ENCODE results near the gene ANXA2. TPM values are rescaled to one million over a fixed set of nuclear protein-coding genes. Genes with fewer than 3 reads are reported as not detected.

ANXA2 gene
- total and polyA plus RNA-seq, 2 experiments from 2014 or later, result 202 to 225 TPM

GRCh38 chr15:60390231-60390630 is 7.6 kb downstream of the ANXA2 start:
- Mint-ChIP-seq H3K4me3 (no peak overlapping the region), H3K36me3 (ENCODE audit: low read depth) (no peaks in the 10 kb centered on the region; the same call in 1 of the 3 replicates), H3K27me3 (ENCODE audit: insufficient read depth, low read depth, poor library complexity) (no peaks in the 10 kb centered on the region), H3K27ac (no peak overlapping the region), H3K9me3 (no peaks in the 10 kb centered on the region), H3K4me1 (peaks cover 46% of the 10 kb centered on the region)
- H3K4me2 ChIP-seq, result 0 out of 2 replicates have a peak overlapping the region, but pooled peaks have one; percentile 15
- no peak overlapping the region; the same call in 1 of the 2 replicates for H3K27ac ChIP-seq (ENCODE audit: low read depth)
- DNase-seq (ENCODE audit: low spot score), result no peak
- H3K4me1 ChIP-seq (ENCODE audit: insufficient read depth), result peaks cover 44% of the 10 kb centered on the region
- H2AFZ ChIP-seq, result no peak overlapping the region
- no peaks in the 10 kb centered on the region for H3K27me3 ChIP-seq (ENCODE audit: insufficient read depth)
- H3K36me3 ChIP-seq (ENCODE audit: insufficient read depth), result 0 out of 2 replicates have a peak, but pooled peaks cover under 1% of the 10 kb centered on the region
- no peaks in the 10 kb centered on the region for H3F3A ChIP-seq (replicated peaks; ENCODE audit: low read depth)
- no peaks in the 10 kb centered on the region for H3K9me2 ChIP-seq (ENCODE audit: insufficient read depth)
- peaks cover 95% of the 10 kb centered on the region for H3K79me2 ChIP-seq (replicated peaks; ENCODE audit: insufficient read depth)
- H3K4me3 ChIP-seq, result no peak overlapping the region
- TF ChIP-seq EZH2phosphoT487 (IDR thresholded peaks at IDR 0.05; ENCODE audit: unreplicated experiment) (no peak), CTCF (conservative IDR thresholded peaks at IDR 0.05; ENCODE audit: low read depth in 2 of 2) (no peak), ZNF462 (CRISPR knock-in tag; IDR thresholded peaks at IDR 0.05) (no peak), JUNB (IDR thresholded peaks at IDR 0.05; ENCODE audit: unreplicated experiment) (no peak)
- peaks cover 29% of the 10 kb centered on the region; the same call in 1 of the 2 replicates for H4K20me1 ChIP-seq (replicated peaks; ENCODE audit: insufficient read depth)
- ATAC-seq, result no peak

All from GM23338 (cell line).